HG02840 (cell line): ENCODE data around the gene WDR64.
"Not testable (repeated sequence)": the region's sequence is repeated elsewhere in the genome, so short reads cannot be mapped to it uniquely, and the experiment has no call there.

Experiments
- ATAC-seq: cut with Tn5 transposase; IDR thresholded peaks from one replicate; pipeline ENCODE4 v1.9.1; 2021; ENCODE audit warnings: mild to moderate bottlenecking, moderate library complexity, moderate number of reproducible peaks; ENCODE audit not compliant: unreplicated experiment, low FRiP score

WDR64 gene

GRCh38 chr1:241730031-241730430 is 78.0 kb downstream of the WDR64 start:
- no peak for ATAC-seq

DNA sequence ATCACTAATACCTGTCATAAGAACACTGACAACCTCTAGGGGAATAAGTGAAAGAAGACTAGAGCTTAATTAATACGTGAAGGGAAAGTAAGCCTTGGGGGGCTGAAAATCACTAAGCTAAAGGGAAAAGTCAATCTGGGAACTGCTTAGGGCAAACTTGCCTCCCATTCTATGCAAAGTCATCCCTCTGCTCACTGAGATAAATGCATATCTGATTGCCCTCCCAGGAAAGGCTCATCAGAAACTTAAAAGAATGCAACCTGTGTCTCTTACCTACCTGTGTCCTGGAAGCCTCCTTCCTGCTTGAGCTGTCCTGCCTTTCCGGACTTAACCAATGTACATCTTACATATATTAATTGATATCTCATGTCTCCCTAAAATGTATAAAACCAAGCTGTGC is 81.8 kb downstream of the WDR64 start:
- ATAC-seq, result no peak

DNA sequence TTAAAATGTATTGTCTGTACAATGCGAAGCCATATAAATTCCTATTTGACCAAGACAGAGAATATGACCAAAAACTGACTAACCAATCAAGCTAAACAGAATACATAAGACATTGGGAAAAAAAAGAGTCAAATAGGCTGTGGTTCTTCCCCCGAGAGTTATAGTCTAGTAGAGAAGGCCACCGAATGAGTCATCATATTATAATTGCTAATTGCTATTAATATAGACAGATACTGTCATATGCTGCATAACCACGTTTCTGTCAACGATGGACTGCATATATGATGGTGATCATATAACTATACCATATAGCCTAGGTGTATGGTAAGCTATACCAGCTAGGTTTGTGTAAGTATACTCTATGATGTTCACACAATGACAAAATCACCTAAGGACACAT is 82.5 kb downstream of the WDR64 start:
- no peak for ATAC-seq

DNA sequence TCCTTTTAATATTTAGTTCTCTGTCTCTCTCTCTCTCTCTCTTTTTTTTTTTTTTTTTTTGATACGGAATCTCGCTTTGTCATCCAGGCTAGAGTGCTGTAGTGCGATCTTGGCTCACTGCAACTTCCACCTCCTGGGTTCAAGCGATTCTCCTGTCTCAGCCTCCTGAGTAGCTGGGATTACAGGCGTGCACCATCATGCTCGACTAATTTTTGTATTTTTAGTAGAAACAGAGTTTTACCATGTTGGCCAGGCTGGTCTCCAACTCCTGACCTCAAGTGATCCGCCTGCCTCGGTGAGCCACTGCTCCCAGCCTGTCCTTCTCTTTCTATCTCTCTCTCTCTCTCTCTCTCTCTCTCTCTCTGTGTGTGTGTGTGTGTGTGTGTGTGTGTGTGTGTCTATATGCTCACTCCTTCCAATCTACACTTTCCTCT is 83.4 kb downstream of the WDR64 start:
- not testable (repeated sequence) for ATAC-seq

DNA sequence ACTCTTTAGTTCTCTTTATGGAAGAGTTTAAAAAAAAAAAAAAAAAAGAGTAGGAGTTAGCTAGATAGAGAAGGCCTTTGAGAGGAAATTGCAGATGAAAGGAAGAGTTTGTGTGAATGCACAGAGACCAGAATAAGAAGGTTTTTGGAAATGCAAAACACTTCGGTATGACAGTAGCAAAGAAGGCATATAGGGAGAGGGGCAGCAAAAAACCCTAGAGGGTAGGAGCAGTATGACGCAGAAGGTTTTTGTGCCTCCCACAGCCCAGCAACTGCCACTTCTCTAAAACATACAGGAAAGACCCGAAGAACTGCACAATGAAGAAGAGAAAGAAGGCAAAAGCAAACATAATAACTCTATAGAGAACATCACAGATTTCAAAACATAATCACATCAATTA is 84.3 kb downstream of the WDR64 start:
- no peak for ATAC-seq

DNA sequence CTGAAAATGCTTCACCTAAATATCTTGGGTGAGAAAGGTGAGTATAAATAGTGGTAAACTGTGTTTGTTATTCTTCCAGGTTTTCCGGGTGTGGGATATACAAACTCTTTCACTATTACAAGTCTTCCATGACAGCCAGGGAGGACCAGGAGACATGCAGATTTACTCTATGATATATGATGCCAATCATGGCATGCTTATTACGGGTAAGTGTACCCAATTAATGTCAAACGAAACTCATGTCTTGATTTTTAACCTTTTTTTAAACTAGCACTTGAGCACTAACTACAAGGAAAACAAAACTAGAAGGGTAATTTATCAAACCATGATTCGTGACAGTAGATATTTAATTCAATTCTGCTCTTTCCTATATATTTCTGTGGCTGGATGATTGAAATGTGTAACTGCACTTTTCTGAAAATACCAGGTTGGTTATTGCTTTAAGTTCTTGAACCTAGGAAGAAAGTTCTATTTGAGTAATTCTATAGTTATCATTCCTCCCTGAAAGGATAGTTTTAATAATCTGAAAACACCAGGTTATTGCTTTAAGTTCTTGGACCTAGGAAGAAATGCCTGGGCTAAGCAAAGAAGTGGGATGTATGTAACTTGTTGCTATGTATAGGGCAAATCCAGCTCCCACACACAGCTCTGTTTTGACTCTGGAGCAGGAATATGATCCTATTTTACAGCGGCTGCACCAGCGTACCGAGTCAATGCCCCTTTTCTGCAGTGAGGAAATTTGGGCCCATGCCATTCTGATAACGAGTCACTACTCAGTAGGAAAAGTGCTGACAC is 86.4 kb downstream of the WDR64 start:
- no peak for ATAC-seq

DNA sequence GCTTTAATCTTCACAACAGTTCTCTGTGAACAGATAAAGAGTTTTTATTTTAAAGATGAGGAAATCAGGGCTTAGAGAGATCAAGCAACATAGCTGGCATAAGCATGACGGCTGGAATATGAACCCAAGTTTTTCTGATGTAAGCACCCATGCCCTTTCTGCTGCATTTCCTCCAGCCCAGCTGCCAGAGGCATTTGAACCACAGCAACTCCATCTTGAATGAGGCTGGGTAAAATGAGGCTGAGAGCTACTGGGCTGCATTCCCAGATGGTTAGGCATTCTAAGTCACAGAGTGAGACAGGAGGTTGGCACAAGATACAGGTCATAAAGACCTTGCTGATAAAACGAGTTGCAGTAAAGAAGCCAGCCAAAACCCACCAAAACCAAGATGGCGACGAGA is 90.0 kb downstream of the WDR64 start:
- no peak for ATAC-seq

- no peak for ATAC-seq
Measured at GRCh38 chr1:241744591-241744990, 92.5 kb downstream of the WDR64 start.

DNA sequence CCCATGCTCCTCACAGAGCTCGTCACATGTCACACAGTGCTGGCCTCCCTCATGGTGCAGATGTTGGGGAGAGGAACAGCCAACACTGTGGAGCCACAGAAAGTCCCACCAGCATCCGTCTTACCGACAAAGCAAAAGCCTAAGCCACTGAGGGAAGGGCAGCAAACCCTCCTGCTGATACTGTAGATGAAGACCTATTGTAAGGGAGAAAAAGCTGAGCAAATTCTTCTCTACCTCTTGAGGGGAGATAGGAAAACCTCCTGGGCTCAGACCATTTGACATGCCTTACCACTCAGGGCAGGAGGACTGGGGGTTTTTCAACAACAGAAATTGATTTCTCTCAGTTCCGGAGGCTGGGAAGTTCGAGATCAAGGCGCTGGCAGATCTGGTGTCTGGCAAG is 95.9 kb downstream of the WDR64 start:
- ATAC-seq, result no peak

- ATAC-seq, result no peak
Measured at GRCh38 chr1:241749041-241749944, 97.2 kb downstream of the WDR64 start.

- ATAC-seq, result no peak
Measured at GRCh38 chr1:241749945-241750695, 98.0 kb downstream of the WDR64 start.

DNA sequence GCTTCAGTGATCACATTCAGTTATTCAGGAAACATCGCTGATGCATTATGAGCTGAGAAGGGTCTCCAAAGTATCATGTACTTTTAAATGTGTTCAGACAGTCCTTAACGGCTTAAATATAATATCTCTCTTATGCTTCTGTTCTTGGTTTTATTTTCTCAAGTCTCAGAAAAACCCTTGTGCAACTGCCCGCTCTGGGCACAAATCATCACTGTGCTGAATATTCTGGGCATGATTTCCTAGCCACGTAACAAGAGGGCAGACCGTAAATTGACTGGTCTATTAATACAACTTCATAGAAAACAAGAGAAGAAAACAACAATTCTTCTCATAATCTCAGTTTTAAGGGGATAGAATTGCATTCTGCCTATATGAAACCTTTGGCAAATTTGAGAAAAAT is 99.4 kb downstream of the WDR64 start:
- no peak for ATAC-seq

DNA sequence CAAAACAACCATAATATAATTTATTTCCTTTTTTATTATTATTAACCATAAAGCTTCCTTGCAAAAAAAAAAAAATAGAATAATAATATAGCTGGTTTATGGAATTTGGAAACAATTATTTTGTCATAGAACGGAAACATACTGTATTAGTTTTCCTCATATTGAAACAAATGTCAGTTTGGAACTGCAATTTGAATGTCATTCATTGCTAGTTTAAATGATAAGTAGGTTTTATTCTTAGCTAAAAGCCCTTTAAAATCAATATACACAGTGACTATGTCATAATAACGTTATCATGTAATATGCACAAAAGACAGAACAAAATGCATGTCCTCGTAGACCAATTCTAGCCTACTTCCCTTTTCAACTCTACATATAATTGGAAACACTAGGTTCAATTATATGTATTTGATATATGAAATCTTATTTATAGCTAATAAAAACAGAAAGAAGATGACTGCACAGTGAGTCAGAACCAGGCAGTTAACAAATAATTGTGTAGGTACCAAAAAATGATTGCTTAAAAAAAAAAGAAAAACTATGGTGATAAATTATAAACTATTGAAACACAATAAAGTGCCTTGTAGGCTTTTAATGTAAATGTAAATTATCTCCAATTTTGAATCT is 110.7 kb downstream of the WDR64 start:
- no peak for ATAC-seq

DNA sequence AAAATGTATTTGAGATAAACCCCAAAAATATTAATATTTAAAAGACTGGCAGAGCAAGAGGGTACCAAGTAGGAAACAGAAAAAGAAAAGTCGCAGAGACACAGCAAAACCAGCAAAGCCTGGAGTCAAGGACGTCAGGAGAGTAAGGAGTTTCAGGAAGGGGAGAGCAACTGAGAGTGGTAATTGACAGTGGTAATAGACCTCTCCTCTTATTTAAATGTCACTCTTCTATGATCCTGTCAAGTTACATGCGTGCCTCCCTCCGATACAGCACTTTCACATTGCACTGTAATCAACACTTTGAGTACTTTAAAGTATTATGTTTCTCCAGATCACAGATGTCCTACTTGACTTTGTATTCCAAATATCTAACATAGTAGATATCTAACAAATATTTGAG is 113.3 kb downstream of the WDR64 start:
- no peak for ATAC-seq

GRCh38 chr1:241767737-241768136 is 115.7 kb downstream of the WDR64 start:
- ATAC-seq, result no peak

DNA sequence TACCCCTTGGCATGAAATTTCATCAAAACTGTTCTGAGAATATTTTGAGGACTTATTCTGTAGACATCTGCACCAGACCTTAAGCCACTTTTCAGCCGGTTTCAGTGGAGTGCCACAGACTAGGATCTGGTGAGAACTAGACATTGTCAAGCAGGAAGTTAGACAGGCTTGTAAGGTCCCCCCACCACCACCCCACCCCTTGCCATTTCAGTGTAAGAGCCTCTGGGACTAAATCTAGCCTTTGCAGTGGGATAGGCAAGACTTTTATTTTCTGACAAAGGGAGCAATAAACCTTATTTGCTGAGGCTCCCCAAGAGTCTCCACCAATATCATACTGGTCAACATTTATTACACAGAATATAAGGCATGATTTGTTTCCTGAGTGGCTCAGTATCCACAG is 118.0 kb downstream of the WDR64 start:
- no peak for ATAC-seq

DNA sequence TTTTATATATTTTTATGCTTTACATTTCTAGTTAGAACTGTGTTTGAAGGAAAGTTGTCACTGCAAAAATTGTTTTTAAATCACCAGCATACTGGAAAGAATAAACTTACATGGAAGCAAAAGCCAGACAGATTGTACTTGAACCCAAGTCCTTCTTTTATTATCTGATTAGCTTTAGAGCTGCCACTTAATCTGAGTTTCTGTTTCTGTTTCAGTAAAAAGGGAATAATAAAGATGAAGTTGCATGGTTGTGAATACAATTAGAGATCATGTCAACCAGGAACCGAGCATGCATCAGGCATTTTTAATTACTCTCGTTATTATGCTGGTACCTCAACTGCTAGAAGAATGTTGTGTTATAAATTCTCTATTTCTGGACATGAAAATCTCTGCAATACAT is 119.0 kb downstream of the WDR64 start:
- no peak for ATAC-seq

GRCh38 chr1:241772932-241773500 is 120.9 kb downstream of the WDR64 start:
- ATAC-seq, result no peak

- ATAC-seq, result no peak
Measured at GRCh38 chr1:241773991-241774390, 121.9 kb downstream of the WDR64 start.

GRCh38 chr1:241775021-241775420 is 122.9 kb downstream of the WDR64 start:
- no peak for ATAC-seq
